Measurements from ENCODE around the gene CES2.
"Not testable (repeated sequence)": the region's sequence is repeated elsewhere in the genome, so short reads cannot be mapped to it uniquely, and the experiment has no call there.

The CES2 gene

DNA sequence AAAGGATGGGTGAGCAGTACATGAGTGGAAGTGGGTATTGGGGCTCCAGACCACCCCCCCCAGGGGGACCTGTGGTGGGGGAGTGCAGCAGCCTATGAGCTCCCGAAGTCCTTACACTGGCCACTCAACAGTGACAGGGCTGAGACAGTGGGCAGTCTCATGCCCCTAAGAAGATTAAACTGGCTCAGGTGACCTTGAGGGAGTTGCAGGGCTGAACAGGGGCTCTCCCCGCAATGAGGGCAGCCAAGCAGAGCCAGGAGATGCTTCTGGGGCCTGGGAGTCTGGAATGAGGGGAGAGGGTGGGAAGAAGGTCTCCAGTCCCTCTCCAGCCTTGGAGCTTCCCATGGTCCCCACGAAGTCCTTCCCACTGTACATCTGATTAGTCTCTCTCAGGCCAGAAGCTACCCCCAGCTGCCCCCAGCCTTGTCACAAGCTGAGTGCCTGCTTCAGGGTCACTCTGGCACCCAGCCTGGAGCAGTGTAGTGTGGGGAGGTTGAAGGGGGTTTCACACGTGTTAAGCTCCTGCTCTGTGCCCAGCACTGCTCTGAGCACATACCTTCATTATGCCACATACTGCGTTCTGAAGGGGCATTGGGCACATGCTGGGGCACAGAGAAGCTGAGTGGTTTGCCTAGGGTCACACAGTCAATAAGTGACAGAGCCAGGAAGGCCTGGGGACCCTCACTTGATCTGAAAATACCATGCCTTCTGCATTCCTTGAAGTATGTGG lies 15.6 kb upstream of the CES2 start:
- no peak for DNase-seq

DNA sequence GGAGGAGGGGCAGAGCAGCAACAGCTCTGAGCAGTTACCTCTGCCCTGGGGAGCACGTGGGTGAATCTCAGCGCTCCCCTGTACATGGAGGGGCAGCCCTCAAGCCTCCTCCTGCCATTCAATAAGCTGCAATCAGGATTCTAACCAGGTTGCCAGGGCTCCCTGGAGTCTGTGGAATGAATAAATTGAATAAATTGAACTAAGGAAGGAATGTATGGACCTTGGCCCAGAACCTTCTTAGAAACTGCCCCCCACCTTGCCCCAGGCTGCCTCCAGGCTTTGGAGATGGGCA lies 15.1 kb upstream of the CES2 start:
- DNase-seq = no peak

DNA sequence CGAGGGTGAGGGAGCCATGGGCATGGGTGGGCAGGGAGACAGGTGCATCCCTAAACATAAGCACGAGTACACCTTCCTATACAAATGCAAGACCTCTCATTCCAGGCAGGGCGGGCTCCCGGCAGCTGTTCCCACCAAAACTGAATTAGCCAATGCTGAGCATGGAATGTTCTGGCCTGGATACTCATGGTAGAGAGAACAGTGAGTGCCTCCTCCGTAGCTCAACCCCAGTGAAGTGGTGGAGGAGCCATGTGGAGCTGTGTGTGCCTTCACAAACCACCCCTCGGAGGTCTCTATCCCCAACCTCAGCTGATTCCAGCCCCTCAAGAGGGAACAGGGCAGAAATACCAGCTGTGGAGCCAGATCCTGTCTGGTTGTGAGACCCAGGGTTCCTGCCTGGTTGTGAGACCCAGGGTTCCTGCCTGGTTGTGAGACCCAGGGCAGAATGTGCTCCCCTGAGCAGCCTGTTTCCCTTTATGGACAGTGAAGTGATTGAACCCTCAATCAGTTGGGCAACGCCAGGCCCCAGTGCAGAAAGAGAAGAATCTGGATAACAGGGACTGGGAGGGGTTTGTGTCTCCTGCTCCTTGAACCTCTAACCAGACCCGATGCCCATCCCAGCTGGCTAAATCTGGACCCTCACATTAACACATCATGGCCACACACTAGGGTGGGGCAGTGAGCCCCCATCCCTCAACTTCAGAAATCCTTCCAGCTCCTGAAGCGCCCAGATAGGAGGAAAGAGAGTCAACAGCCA lies 14.2 kb upstream of the CES2 start:
- no peak for DNase-seq

DNA sequence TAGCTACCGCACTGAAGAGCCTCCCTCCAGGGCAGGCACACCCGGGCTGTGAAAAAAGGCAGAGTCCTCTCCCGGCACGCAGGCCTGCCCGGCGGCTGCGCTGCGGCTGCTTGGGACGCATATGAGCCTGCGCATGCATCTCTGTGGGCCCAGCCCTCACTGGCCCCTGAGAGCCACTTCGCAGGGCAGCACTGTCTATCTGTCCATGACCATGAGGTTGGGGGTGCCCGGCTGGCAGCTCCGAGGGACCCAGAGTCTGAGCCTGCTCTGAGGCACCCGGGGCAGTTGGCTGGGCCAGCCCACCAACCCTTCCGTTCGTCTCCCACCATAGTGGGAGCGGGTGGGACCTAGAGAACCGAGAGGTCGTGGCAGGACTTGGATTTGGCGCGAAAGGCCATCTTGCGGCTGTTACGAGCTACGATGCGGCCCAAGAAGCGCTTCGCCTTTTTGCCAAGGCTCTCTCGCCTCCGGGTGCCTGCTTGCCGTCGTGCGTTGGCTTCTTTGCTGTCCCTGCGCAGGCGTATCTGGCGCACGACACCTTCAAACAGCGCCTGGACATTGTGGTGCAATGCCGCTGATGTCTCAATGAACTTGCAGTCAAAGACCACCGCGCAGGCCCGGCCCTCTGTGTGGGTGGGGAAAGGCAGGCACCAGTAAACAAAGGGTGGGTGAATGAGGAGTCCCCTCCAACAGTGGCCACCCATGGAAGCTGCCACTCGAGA lies 13.4 kb upstream of the CES2 start:
- DNase-seq = no peak

DNA sequence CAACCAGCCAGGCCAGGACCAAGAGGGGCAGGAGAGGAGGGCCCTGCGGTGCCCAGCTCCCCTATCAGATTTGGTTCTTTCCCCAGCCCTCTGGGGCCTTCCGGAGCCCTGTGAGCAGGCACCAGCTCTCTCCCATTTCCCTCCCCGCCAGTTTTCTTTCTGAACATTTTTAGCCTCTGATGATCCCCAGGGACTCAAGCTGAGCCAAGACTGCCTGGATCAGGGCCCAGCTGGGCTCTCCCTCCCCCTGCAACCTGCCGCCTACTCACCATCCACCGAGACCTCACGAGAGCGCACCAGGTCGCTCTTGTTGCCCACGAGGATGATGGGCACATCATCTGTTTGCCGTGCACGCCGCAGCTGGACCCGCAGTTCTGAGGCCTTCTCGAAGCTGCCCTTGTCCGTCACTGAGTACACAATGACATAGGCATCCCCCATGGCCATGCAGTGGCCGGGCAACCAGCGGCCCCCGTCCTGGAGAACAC lies 12.0 kb upstream of the CES2 start:
- DNase-seq = no peak

DNA sequence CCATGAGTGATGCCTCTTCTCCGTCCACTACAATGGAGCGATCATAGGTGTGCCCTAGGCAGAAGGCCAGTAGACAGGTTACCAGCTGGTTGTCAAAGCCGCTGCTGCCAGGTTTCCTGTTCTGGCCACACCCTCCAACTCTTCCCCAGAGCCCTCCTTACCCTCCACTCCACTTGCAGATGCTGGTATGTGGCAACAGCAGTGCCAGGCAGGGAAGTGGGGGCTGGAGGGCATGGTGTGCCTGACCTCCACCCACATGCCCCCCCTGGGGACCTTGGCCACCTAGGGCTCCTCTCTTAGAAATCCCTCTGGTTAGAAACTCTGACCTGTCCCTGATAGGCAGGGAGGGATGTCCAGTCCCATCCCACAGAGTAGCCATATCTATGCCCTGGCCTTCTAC lies 11.4 kb upstream of the CES2 start:
- no peak for DNase-seq

DNA sequence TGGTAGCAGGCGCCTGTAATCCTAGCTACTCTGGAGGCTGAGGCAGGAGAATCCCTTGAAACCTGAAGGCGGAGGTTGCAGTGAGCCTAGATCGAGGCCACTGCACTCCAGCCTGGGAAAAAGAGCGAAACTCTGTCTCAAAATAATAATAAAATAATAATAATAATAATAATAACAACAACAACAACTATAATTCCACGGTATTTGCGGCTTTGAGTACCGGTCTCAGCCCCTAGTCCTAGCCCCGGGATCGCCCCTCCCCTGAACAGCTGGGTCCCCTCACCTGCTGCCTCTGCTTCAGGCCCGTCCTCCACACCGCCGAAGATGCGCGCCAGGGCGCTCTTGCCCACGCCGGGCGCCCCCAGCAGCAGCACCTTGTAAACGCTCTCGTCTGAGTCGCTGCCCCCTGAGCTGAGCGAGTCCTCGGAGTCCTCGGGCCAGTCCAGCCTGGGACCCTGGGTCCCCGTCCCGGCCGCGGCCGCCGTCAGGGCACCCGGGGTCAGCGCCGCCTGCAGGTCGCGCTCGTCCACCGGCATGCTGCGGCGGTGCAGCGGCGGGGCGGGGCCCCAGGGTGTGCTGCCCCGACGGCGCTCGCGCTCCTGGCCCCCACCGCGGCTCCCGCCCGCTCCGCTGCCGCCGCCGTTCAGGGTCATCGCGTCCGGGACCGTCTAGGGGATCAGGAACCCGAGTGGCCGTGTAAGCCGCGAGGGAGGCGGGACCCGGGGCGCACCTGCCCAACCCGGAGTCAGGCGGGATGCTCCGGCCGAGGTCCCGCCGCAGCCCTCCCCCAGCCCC lies 10.6 kb upstream of the CES2 start:
- DNase-seq = no peak

DNA sequence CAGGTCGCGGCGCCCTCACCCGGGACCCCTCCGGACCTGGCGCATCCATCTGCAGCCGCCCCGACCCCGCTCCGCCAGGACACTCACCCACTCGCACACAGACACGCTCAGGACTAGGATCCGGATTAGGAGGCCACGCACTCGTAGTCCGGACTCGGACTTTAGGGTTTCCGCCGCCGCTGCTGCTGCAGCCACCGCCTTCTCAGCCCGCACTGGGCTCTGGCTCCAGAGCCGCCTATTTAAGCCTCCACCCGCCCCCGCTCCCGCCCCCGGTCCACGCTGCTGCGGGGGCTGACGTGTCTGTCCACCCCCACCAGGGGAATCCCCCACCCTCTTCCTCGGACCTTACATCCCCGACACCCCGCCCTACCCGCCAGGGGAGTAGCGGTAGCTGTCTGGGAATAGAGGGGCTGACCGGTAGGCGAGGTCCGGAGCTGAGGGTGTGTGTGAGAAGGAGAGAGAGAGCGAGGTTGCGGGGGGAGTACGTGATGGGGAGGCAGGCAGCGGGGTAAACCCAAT lies 9.9 kb upstream of the CES2 start, which contains the start of gene RRAD:
Gene RRAD (minus strand): TSS at position 214 of the 519 bp plus-strand sequence. CDS start 356 bp downstream, outside the sequence.
- no peak for DNase-seq

DNA sequence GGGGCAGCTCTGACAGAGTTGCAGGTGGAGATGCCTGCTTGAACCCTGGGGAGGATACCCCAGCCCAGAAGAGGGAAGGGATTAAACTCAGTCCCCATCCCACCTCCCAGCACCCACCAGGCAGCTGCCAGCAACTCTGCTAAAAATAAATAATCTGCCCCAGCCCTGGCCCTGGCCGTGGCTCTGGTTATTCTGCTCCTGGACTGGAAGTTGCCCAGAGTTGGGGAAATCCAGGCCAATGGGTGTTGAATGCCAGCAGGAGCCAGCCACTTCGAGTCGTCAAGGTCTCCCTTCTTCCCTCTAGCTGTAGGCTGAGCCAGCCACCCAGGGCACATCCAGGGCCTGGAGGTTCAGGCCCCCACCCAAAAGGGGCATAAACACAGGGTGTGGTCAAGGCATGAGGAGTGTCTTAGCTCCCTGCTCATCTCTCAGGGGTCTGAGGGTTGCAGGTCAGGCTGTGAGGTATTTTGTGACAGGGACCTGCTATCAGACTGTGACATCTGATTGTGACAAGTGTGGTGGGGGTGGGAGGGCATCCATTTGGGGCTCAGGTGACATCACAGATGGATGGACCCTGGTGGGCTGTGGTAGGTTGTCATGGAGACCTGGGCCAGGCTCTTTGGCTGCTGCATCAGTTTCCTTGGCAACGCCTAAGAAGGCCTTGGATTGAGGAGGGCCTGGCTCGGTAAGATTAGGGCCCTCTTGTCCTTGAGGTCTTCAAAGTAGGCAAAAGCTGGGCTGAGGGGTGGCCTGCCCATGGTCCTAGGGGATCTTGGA lies 9.0 kb upstream of the CES2 start:
- DNase-seq = no peak

DNA sequence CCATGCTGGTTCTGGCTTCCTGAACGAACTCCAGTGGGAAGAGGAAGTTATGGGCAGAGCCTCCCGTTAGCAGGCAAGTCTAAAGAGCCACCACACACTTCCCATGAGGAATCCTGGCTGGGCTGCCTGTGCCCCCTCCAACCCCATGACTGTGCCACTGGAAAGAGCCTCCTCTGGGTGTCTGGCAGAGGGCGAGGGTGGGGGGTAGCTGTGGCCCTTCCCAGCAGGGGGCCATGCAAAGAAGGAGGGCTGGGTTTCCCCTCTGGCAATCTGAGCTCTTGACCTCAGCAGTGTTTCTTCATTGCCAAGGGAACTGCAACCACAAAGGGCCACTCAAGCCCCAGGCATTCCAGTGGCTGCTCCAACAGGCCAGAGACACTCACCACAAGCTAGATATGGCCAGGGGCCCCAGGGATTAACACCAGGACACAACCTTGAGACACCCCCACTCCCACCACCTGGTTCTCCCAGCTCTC lies 8.3 kb upstream of the CES2 start:
- no peak for DNase-seq

DNA sequence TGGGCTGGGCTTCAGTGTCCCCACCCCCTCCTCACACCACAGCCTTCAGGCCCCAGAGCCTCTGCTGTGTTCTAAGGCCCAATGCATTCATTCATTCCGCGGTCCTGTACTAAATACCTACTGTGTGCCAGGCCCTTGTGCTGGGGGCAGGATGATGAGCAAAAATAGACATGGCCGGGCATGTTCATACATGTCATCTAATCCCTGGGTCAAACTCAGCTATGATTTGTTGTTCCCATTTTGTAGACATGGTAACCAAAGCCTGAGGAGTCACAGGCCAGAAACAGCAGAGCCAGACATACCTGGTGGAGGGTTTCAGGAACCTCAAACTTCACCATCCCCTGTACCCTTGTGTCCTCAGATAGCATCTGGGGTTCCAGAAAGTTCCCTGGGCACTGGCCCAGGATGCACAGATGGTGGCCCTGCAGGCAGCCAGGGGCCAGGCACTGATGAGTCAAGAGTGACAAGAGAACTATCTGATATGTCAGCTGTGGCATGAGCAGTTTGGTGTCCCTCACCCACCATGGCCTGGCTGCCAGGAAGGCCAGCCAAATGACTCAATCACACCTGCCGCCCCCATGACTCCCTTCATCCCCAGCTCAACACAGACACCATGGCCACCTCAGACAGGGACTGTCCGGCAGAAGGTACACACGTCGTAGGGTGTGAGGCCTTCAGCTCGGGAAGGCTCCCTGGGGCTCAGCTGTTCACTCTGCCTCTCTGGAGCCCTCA lies 7.2 kb upstream of the CES2 start:
- DNase-seq = no peak

DNA sequence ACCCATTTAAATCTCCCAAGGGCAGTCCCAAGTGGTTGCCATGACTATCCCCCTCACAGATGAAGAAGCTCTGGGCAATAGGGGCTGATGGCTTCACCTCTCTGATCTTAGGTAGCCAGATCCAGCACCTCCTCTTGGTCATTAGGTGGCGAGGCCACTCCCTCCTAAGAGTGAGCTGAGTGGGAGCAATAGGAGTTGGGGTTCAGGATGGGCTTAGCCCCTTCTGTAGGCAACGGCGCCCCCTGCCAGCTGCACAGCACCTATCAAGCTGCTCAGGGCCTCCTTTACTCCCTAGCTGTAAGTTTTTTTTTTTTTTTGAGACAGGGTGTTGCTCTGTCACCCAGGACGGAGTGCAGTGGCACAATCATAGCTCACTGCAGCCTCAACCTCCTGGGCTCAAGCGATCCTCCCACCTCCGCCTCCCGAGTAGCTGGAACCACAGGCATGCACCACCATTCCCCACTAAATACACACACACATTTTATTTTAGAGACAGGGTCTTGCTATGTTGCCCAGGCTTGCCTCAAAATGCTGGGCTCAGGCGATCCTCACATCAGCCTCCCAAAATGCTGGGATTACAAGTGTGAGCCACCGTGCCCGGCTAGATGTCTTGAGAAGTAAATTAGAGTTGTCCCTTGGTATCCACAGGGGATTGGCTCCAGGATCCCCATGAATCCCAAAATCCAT lies 6.5 kb upstream of the CES2 start:
- no peak for DNase-seq

DNA sequence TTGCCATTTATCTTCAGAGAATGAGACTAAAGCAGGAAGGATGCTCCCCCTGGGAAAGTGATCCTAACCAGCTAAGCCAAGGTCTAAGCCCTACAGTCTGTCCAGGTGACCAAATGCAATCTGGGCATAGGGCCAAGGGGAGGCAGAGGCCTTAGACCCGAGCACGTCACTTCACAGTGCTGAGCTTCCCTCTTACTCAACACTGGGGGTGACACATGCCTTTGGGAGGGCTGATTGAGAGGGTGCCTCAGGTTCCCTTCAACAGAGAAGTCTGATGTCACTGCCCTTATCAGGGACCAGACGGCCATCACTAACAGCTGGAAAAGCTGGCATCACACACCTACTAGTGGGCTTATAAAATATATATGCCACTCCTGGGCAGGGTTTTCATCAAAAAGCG lies 5.1 kb upstream of the CES2 start:
- no peak for DNase-seq

DNA sequence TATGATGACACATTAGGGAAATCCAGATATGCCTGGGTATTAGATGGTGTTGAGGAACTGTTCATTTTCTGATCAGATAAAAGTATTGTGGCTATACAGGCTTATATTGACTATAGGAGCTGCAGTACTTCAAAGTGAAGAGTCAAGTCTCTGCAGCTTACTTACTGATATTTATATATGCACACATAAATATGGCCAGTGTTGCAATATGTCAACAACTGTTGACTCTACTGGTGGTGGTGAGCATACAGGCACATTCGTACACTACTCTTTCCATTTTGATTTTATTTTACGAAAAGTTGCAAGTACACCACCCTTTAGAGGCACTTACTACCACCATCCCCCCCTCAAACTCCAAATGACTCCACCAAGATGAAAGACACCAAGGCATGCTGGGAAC lies 3.7 kb upstream of the CES2 start:
- DNase-seq = no peak

DNA sequence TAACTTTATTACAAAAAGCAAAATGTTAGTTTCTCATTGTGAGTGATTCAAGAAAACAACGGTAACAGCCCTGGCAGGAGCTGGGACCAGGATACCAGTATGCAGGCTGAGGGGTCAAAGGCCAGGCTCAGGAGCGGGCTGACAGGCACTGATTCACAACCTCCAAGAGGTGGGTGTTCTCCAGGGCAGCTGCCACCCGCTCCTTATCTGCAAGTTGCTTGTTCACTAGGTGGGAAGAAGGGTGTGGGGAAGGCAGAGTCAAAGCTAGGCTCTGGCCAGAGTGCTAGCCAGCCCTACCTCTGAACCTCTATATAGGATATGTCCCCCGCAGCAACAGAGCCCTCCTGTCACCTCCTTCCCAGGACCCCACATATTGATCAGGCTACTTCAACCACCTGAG lies 3.2 kb upstream of the CES2 start:
- DNase-seq = no peak

DNA sequence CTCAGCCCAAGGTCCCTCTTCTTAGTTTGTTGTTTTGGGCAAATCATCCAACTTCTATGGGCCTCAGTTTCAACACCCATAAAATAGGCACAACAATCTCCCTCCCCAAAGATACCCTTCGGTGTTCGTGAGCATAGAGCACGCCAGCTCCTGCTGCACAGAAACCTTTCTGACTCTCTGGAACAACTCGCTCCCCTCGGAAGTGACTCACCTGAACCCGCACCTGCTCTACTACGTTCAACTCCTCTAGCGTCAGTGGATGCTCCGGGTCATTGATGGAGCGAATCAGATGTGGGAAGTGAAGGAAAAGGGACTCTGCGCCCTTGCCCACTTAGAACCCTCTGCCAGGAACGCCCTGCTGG lies 1.6 kb upstream of the CES2 start:
- no peak for DNase-seq

DNA sequence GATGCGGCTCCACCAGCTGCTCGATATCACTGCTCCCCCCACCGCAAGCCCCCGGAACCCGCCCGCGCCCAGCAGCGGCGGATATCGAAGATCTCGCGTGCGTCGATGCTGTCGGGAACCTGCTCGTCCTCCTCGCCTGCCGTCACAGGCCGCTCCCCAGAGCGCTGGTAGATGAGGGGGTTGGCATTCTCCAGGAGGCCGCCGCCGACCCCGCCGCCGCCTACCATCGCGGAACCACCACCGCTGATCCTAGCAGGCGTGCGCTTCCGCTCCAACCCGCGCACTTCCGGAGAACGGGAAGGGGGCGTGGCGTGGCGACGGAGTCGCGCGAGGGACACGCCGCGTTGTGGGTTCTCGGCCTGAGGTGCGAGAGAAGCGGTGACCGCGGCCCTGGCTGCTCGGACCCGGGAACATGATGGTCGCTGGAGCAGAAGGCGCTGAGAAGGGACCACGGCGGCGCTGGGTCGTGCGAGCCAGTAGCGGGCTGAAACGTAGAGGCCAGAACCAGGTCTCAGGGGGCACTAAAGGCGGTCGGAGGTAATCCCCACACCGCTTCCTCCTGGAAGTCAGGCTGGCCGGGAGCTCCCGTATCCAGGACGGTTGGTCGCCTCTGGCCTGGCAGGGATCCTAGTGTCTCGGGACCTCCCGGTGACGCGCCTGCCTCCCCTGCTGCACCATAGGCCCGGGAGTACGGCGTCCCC lies 1.0 kb upstream of the CES2 start, which contains the start of gene CIAO2B:
Gene CIAO2B (minus strand): TSS at position 265 of the 701 bp plus-strand sequence. CDS start 38 bp downstream, at position 227.
- peak; percentile 6 for DNase-seq

DNA sequence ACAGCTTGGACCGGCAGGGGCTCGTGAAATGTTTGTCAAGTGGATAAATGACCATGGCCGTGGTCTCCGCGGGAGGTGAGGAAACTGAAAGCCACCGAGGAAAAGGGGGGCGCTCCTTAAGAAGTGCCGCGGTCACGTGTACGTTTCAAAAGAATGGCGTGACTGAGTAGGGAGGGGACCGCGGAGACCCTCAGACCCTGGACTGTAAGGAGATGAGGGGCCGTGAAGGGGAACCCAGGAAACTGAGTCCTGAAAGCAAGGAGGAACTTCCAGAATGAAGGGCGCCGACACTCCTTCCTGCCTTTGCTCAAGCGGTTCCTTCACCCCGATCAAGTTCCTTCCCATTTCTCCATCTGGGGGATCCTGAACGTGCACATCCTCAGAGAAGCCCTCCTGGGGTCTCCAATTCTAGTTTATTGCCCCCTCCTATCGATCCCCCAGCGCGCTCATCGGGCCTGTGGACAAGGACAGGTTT lies 440 bp upstream of the CES2 start:
- DNase-seq = not testable (repeated sequence)

DNA sequence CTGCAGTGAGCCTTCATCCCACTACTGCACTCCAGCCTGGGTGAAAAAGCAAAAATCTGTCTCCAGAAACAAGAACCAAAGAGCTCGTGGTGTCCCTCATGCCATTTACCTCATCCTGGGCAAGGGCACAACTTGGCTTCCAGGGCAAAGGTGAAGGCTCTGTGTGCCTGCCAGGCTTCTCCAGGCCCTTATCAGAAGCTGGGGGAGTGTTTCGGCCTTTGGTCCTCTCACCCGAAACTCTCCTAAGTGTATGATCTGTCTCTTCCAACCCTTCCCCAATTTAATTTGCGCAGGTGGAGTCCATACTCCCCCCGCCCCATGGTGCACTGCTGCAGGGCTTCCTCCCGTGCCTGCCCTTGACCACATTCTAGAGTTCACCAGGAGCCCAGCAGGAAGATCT lies 1.1 kb downstream of the CES2 start:
- DNase-seq = no peak
